A673 (cell line): Measurements from ENCODE around the gene AHCYL2. TPM values are rescaled to one million over a fixed set of nuclear protein-coding genes. Genes with fewer than 3 reads are reported as not detected.
"Not testable (repeated sequence)": the region's sequence is repeated elsewhere in the genome, so short reads cannot be mapped to it uniquely, and the experiment has no call there.

Experiments used
- BruUV-seq: library from RNA; stranded (reverse); fragments of 400-500 nt; replicated peaks from 2 replicates; lab custom pipeline; 2021; lab: Mats Ljungman, UMichigan
- CTCF ChIA-PET: fragments of 300-600 bp; sonication (Branson Sonifier 250); formaldehyde crosslinking; loops from one replicate; lab custom pipeline; 2022; ENCODE audit warnings: antibody characterized with exemption; lab: Charles Lee
- POLR2A ChIA-PET: fragments of 300-600 bp; sonication (Branson Sonifier 250); formaldehyde crosslinking; loops from one replicate; lab custom pipeline; 2022; ENCODE audit warnings: antibody characterized with exemption; ENCODE audit not compliant: low non-redundant PET; lab: Charles Lee
- DNase-seq: peaks from one replicate; pipeline ENCODE4 v3.0.0-alpha.2; 2015; ENCODE audit warnings: low spot score
- H3K27ac ChIP-seq: fragments of 200-600 bp; sonication (generic); 2 replicates; pipeline ENCODE4 v1.5.1; 2016; ENCODE audit warnings: mixed run types, low read depth, mild to moderate bottlenecking, mixed read lengths, antibody characterized with exemption, low read length; ENCODE audit not compliant: poor library complexity, severe bottlenecking
- H3K27me3 ChIP-seq: fragments of 200-600 bp; sonication (generic); replicated peaks from 2 replicates; pipeline ENCODE4 v1.6.1; 2017; ENCODE audit warnings: mixed run types, low read depth, mild to moderate bottlenecking, mixed read lengths, antibody characterized with exemption, low read length; ENCODE audit not compliant: insufficient read depth, poor library complexity
- H3K36me3 ChIP-seq: fragments of 200-600 bp; sonication (generic); 2 replicates; pipeline ENCODE4 v1.6.1; 2016; ENCODE audit warnings: mixed run types, mild to moderate bottlenecking, mixed read lengths, antibody characterized with exemption, low read length; ENCODE audit not compliant: insufficient read depth, poor library complexity, severe bottlenecking
- H3K4me1 ChIP-seq: fragments of 200-600 bp; sonication (generic); 2 replicates; pipeline ENCODE4 v1.6.1; 2017; ENCODE audit warnings: mixed run types, mild to moderate bottlenecking, mixed read lengths, antibody characterized with exemption, low read length; ENCODE audit not compliant: insufficient read depth, poor library complexity, severe bottlenecking
- H3K4me3 ChIP-seq: fragments of 200-600 bp; sonication (generic); 2 replicates; pipeline ENCODE4 v1.5.1; 2016; ENCODE audit warnings: low read depth, mixed run types, mild to moderate bottlenecking, mixed read lengths, low read length; ENCODE audit not compliant: poor library complexity, severe bottlenecking
- H3K9me3 ChIP-seq: fragments of 200-600 bp; sonication (generic); 2 replicates; pipeline ENCODE4 v1.6.1; 2016; ENCODE audit warnings: mixed run types, low read depth, mild to moderate bottlenecking, mixed read lengths, antibody characterized with exemption, low read length; ENCODE audit not compliant: poor library complexity, severe bottlenecking
- CTCF ChIP-seq: fragments of 300-800, 200-600 bp; sonication (generic); conservative IDR thresholded peaks from 2 replicates; pipeline ENCODE4 v1.5.1; 2017; ENCODE audit warnings: low read depth, mild to moderate bottlenecking, antibody characterized with exemption, low read length, moderate library complexity, mixed read lengths
- EZH2 ChIP-seq: fragments of 200-600 bp; sonication (generic); IDR thresholded peaks from 2 replicates; pipeline ENCODE4 v1.6.1; 2017; ENCODE audit warnings: borderline replicate concordance, low read depth, mild to moderate bottlenecking, mixed read lengths, antibody characterized with exemption, low read length; ENCODE audit not compliant: poor library complexity, severe bottlenecking
- intact Hi-C: fragments of 100-400 bp; cut with micrococcal nuclease; formaldehyde crosslinking; loops from one replicate; pipeline ENCODE4 v1.10.0; 2022; ENCODE audit not compliant: unreplicated experiment
- total RNA-seq: library from RNA; stranded (reverse); gene quantifications from 2 replicates; pipeline ENCODE4 v1.2.3, GENCODE V29; 2021

The AHCYL2 gene
- total RNA-seq, 1 experiment from 2014 or later, result 35.2 TPM

- CTCF ChIA-PET, result no interaction called here
- Histone ChIP-seq H3K4me1 (peaks cover 16% of the 10 kb centered on the region), H3K9me3 (no peaks in the 10 kb centered on the region), H3K36me3 (peaks cover 3% of the 10 kb centered on the region), H3K4me3 (no peak overlapping the region), H3K27ac (no peak overlapping the region), H3K27me3 (no peaks in the 10 kb centered on the region)
- DNase-seq, result no peak
- no peak for TF ChIP-seq CTCF
- TF ChIP-seq EZH2, result no peak
- POLR2A ChIA-PET, result interaction anchor here (0.5 kb wide), 1 partner anchor 674 kb away, joined by 8 read pairs; no protein-coding TSS in a partner anchor
- intact Hi-C loops, result no loop called here
- no TSS peak for BruUV-seq
Measured at GRCh38 chr7:129439963-129440625, 215.3 kb downstream of the AHCYL2 start.

- POLR2A ChIA-PET, result no interaction called here
- TF ChIP-seq CTCF, result no peak
- TF ChIP-seq EZH2, result no peak
- no TSS peak for BruUV-seq
- Histone ChIP-seq H3K36me3 (peaks cover 3% of the 10 kb centered on the region), H3K27ac (no peak overlapping the region), H3K4me1 (peaks cover 11% of the 10 kb centered on the region), H3K27me3 (no peaks in the 10 kb centered on the region), H3K4me3 (no peak overlapping the region), H3K9me3 (no peaks in the 10 kb centered on the region)
- no peak for DNase-seq
- CTCF ChIA-PET, result interaction anchor here (1.3 kb wide), 1 partner anchor 101 kb away, joined by 3 read pairs; no protein-coding TSS in a partner anchor
- intact Hi-C loops, result no loop called here
Measured at GRCh38 chr7:129443612-129444011, 218.8 kb downstream of the AHCYL2 start.

- H3K27ac ChIP-seq, H3K4me3 ChIP-seq, H3K27me3 ChIP-seq, H3K4me1 ChIP-seq, DNase-seq, H3K9me3 ChIP-seq, BruUV-seq, POLR2A ChIA-PET, CTCF ChIA-PET, intact Hi-C loops, H3K36me3 ChIP-seq: not testable (repeated sequence)
Measured at GRCh38 chr7:129444776-129445175, 219.9 kb downstream of the AHCYL2 start.

- CTCF ChIA-PET, H3K27ac ChIP-seq, DNase-seq, BruUV-seq, POLR2A ChIA-PET, H3K36me3 ChIP-seq, intact Hi-C loops, H3K4me1 ChIP-seq, H3K9me3 ChIP-seq, H3K4me3 ChIP-seq, H3K27me3 ChIP-seq: not testable (repeated sequence)
Measured at GRCh38 chr7:129446925-129447324, 222.1 kb downstream of the AHCYL2 start.

GRCh38 chr7:129447445-129447844 lies 222.6 kb downstream of the AHCYL2 start:
- H3K27ac ChIP-seq, H3K4me1 ChIP-seq, intact Hi-C loops, POLR2A ChIA-PET, H3K36me3 ChIP-seq, H3K9me3 ChIP-seq, BruUV-seq, DNase-seq, CTCF ChIA-PET, H3K4me3 ChIP-seq, H3K27me3 ChIP-seq: not testable (repeated sequence)

GRCh38 chr7:129448608-129449007 lies 223.8 kb downstream of the AHCYL2 start:
- BruUV-seq, intact Hi-C loops, POLR2A ChIA-PET: not testable (repeated sequence)

More at GRCh38 chr7:129448608-129449007, 223.8 kb downstream of the AHCYL2 start:
- H3K9me3 ChIP-seq, H3K4me1 ChIP-seq, H3K27ac ChIP-seq, DNase-seq, H3K36me3 ChIP-seq, CTCF ChIA-PET, H3K4me3 ChIP-seq, H3K27me3 ChIP-seq: not testable (repeated sequence)
